Right renal pelvis (tissue), 4 donors: ENCODE data around the gene ARID3A. TPM values are rescaled to one million over a fixed set of nuclear protein-coding genes. Genes with fewer than 3 reads are reported as not detected.

Source experiments
- DNase-seq, 4 donors: peaks; one replicate each; pipeline ENCODE4 v3.0.0-alpha.2; 2013; ENCODE audit warnings: low read depth in 4 of 4, low spot score in 3 of 4, missing footprints in 1 of 4
- polyA plus RNA-seq, 4 donors: library from polyadenylated mRNA; unstranded; fragments of 120-200 nt; gene quantifications; one replicate each; pipeline ENCODE4 v1.2.1, GENCODE V29; 2013; ENCODE audit not compliant: insufficient read length in 4 of 4

ARID3A gene
- polyA plus RNA-seq, 4 donors, result 19.4 to 27.4 (median 22.9) TPM

DNA sequence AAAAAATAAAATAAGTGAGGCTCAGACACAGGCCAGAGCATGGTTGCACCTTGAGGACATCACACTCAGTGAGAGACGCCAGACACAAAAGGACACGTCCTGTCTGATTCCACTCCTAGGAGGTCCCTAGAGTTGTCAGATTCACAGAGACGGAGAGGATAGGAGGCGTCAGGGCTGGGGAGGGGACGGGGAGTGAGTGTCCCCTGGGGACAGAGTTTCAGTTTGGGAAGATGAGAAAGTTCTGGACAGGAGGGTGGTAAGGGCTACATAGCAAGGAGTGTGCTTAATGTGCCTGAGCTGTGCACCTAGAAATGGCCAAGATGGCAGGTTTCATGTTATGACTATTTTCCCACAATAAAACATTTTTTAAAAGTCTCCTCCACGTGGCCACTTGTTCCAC, 72.2 kb downstream of the ARID3A start:
- DNase-seq, result no peak

GRCh38 chr19:999379-999719, 73.5 kb downstream of the ARID3A start:
- no peak for DNase-seq

DNA sequence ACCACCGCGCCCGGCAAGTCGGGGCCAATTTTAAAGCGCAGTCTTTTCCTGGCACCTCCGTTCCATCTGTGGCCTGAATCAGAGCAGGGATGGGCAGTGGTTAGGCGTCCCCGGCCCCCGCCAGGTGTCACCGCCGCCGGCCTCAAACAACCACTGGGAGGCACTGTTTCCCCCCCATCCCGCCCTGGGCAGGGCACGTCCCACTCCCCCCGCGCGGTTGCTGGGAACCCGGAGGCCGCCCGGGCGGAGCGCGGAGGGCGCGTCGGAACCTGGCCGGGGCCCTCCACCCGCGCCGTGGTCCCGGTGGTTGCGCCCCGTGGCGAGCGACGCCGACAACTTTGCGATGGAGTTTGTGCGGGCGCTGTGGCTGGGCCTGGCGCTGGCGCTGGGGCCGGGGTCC, 74.3 kb downstream of the ARID3A start, which contains the start of gene GRIN3B:
GRIN3B (plus strand) TSS at position 325 of the 400 bp plus-strand sequence; CDS start at position 344, 19 bp downstream.
- DNase-seq, result no peak

GRCh38 chr19:1000591-1001537, 75.0 kb downstream of the ARID3A start:
- no peak for DNase-seq

DNA sequence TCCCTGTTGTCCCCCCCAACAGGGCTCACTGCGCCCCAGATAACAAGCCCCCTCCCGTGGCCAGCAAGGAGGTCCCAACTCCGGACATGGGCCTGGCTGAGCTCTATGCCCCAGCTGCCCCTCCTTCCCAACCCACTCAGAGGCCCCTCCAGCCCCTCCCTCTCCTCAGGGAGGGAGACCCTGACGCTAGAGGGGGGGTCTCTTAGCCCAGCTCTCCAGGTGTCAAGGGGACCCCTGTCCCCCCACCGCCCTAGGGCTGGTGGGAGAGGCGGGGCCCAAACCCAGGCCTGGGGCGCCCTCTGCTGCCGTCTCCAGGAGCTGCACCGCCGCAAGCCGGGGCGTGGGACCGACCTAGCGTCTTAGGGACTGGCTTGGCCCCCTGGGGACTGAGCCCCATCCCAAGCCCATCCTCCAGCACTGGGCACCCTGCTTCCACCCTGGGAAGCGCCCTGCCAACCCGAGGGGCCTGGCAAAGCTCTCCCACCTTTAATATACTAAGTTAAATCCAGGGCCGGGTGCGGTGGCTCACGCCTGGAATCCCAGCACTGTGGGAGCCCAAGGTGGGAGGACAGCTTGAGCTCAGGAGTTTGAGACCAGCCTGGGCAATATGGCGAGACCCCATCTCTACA, 75.8 kb downstream of the ARID3A start:
- no peak for DNase-seq

DNA sequence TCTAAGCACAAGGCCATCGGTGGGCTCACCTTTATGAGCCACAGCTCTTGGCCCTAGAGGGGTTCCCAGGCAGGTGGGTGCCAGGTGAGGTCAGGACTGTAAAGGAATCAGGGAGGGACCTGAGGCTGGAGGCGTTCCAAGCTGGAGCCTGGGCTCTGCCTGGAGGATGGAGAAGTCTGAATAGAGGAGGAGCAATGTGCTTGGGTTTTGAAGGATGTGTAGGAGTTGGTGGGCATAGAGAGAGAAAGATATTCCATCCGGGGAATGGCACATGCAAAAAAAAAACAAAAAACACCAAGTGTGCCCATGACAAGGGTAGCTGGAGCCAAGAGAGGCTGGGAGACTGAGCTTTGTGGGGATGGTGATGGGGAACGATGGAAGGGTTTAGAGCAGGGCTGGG, 76.8 kb downstream of the ARID3A start:
- no peak for DNase-seq

- DNase-seq, result no peak
Observed at GRCh38 chr19:1003283-1003682, 77.4 kb downstream of the ARID3A start.

DNA sequence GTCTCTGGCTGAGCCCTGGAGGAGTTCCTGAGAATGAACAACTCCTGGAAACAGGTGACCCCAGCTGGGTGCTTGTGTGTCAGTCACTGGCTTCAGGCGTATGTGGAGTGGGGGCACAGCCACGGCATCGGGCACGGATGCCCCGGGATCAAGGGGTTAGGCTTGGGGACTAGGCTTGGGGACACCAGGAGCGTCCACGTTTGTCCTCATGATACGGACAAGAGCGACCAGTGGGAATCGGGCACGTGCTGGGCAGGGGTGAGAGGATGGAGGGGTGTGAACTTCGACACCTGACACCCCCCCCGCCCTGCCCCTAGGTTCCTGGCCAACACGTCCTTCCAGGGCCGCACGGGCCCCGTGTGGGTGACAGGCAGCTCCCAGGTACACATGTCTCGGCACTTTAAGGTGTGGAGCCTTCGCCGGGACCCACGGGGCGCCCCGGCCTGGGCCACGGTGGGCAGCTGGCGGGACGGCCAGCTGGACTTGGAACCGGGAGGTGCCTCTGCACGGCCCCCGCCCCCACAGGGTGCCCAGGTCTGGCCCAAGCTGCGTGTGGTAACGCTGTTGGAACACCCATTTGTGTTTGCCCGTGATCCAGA, 78.5 kb downstream of the ARID3A start:
- no peak for DNase-seq

DNA sequence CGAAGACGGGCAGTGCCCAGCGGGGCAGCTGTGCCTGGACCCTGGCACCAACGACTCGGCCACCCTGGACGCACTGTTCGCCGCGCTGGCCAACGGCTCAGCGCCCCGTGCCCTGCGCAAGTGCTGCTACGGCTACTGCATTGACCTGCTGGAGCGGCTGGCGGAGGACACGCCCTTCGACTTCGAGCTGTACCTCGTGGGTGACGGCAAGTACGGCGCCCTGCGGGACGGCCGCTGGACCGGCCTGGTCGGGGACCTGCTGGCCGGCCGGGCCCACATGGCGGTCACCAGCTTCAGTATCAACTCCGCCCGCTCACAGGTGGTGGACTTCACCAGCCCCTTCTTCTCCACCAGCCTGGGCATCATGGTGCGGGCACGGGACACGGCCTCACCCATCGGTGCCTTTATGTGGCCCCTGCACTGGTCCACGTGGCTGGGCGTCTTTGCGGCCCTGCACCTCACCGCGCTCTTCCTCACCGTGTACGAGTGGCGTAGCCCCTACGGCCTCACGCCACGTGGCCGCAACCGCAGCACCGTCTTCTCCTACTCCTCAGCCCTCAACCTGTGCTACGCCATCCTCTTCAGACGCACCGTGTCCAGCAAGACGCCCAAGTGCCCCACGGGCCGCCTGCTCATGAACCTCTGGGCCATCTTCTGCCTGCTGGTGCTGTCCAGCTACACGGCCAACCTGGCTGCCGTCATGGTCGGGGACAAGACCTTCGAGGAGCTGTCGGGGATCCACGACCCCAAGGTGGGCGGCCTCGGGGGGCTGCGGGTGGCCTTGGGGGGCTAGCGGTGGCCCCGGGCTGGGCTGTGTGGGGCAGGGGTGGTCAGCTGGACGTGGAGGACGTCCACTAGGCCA, 79.2 kb downstream of the ARID3A start:
- no peak for DNase-seq

DNA sequence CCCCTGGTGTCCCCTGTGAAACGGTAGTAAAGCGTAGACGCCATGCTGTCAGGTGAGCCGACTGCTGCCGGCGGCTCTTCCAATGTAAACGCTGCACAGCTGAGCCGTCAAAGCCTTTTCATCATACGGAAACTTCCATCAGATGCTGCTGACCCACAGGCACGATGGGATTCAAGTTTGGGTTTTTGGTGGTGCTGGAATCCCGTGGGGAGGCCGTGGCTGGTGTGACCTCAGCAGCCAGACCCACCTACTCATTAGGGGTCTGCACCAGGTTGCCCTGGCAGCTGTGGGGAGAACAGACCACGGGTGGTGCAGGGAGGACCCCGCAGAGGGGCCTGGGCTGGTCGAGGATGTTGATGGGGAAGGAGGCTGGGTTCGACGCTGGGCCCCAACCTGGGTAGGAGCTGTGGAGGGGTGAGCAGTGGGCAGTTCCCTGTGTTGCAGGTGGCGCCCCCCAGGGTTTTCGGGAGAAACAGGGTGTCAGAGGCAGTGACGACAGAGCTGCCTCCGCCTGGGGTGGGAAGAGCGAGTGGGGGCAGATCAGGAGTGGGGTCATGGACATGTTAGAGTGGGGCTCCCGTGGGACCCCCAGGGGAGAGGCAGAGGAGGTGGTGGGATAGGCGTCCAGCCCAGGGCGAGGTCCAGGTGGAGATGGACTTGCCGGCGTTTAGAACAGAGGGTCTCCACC, 81.0 kb downstream of the ARID3A start:
- no peak for DNase-seq

- DNase-seq, result no peak
Observed at GRCh38 chr19:1007399-1008251, 81.8 kb downstream of the ARID3A start.

GRCh38 chr19:1008268-1009040, 82.6 kb downstream of the ARID3A start:
- DNase-seq, result no peak

DNA sequence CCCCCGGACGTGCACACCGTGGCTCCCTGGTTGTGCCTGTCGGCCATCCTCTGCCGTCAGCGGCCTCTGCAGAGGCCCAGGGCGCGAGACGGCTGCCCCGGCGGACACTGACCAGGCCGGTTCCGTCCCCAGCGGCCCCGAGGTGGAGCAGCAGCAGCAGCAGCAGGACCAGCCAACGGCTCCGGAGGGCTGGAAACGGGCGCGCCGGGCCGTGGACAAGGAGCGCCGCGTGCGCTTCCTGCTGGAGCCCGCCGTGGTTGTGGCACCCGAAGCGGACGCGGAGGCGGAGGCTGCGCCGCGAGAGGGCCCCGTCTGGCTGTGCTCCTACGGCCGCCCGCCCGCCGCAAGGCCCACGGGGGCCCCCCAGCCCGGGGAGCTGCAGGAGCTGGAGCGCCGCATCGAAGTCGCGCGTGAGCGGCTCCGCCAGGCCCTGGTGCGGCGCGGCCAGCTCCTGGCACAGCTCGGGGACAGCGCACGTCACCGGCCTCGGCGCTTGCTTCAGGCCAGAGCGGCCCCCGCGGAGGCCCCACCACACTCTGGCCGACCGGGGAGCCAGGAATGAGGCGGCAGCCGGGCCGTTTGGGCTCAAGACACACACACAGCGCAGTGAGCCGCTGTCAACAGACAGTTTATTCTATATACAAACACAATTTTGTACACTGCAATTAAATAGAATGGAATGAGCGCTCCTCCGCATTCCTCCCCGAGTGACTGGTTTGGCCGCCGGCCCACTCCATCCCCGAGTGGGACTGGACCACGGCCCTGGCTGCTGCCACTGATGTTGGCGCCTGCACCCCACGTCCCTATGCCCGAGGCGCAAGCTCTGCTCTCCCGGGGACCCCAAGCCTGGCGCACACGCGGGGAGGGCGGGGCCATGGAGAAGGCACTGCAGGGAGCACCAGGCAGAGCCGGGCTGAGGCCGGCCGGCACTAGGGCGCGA, 83.5 kb downstream of the ARID3A start:
- no peak for DNase-seq

GRCh38 chr19:1009981-1010538, 84.2 kb downstream of the ARID3A start:
- DNase-seq, result no peak

DNA sequence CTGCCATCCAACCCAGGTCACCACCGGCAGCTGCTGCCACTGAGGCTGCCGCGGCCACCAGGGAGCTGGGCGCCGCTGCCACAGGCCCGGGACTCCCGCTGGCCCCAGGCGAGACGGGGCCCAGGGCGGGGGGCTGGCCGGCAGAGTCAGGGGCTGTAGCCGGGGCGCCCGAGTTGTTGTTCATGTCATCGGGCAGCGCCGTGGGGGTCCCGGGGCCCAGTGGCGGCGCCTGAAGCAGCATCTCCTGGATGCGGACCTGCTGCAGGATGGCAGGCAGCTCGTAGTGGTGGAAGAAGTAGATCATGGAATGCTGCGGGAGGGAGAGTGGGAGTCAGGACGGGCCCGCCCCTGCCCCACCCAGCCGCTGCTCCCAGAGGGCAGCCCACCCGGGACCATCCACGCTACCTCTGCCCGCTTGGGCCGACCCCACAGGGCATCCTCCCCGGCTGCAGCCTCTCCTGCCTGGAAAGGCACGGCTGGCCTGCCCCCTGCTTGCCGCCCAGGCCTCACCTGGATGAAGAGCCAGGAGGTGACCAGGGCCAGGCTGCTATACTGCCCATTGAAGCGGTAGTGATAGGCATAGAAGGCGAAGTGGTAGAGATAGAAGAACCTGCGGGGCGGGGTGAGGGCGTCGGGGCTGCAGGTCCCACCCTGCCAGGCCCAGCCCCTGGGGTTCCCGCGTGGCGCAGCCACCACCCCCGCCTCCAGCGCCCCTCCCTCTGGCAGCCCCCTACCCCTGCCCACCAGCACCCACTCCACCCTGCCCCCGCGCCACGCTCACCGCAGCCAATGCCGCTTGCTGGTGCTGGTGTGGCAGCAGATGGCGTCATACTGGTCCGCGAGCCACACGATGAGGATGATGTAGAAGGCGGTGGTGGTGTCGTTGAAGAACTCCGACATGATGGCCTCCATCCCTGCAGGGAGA, 85.0 kb downstream of the ARID3A start:
- DNase-seq, result no peak

- no peak for DNase-seq
Observed at GRCh38 chr19:1011831-1012333, 86.0 kb downstream of the ARID3A start.
